Right cardiac atrium (tissue), 5 donors: ENCODE results near the gene PIP5KL1. TPM values are rescaled to one million over a fixed set of nuclear protein-coding genes. Genes with fewer than 3 reads are reported as not detected.

ENCODE experiments used
- ATAC-seq, 2 donors: fragments of 200-7000 bp; cut with Tn5 transposase; one replicate each; pipeline versions ENCODE4 v1.8.0 to v1.9.1; 2020; ENCODE audit warnings: moderate library complexity in 2 of 2, mild to moderate bottlenecking in 1 of 2
- DNase-seq, 3 donors: peaks; one replicate each; pipeline ENCODE4 v3.0.0-alpha.2; 2020
- H3K27ac ChIP-seq: one replicate; pipeline ENCODE4 v1.5.1; 2013; ENCODE audit warnings: mild to moderate bottlenecking, low read length, control low read depth, moderate library complexity
- H3K27me3 ChIP-seq: one replicate; pipeline ENCODE4 v1.6.1; 2013; ENCODE audit not compliant: control insufficient read depth, insufficient read depth
- H3K4me1 ChIP-seq: one replicate; pipeline ENCODE4 v1.6.1; 2013; ENCODE audit warnings: low read length; ENCODE audit not compliant: control insufficient read depth, insufficient read depth
- H3K4me3 ChIP-seq: one replicate; pipeline ENCODE4 v1.5.1; 2013; ENCODE audit warnings: low read length, control low read depth
- H3K9me3 ChIP-seq: one replicate; pipeline ENCODE4 v1.6.1; 2013; ENCODE audit warnings: low read length; ENCODE audit not compliant: control insufficient read depth
- WGBS: extraction: QIAGEN DNeasy Blood & Tissue Kit; methylation state at CpG from one replicate; pipeline ENCODE4 v1.1.7; 2013; 5-methylcytosine and 5-hydroxymethylcytosine counted together
- intact Hi-C, 4 donors: fragments of 100-400 bp; cut with DNase I; formaldehyde crosslinking; loops; one replicate each; pipeline versions ENCODE4 v1.11.0 to v1.14.0; 2022 to 2023
- long read RNA-seq, 4 donors: library from polyadenylated mRNA; unstranded; transcript quantifications; one replicate each; pipeline ENCODE4 v2.0.0, GENCODE V29; 2020 to 2021
- polyA plus RNA-seq: library from polyadenylated mRNA; stranded (reverse); fragments of 200-250 nt; gene quantifications from one replicate; pipeline ENCODE4 v1.2.3, GENCODE V29; 2013
- total RNA-seq, 4 donors: library from RNA; stranded (reverse); fragmentation: NEBNext Ultra II Directional; extraction: Animal tissue kit (Norgen Biotek cat#: 25700); gene quantifications; one replicate each; pipeline ENCODE4 v1.2.1, GENCODE V29; 2021
- donor health status: healthy with polysubstance abuse.
- donor health status: DM: no; HTN: yes; CAD: no.
- donor health status: DM: no; HTN: no; CAD: no.
- donor health status: DM: no; HTN: yes; CAD: no; lungs with severe emphysema.
- donor health status: DM: yes; HTN: yes; CAD: no.

The PIP5KL1 gene
- 1 to 10 TPM in 1 of 4 donors, under 1 TPM in 1, not detected in 2; 0.29 to 1.3 TPM for total RNA-seq
- 0.29 TPM for polyA plus RNA-seq
- long read RNA-seq, donor 1, partial matches to known transcripts = 0 of 2 reads
- long read RNA-seq, donor 1, other reads (novel, unspliced or antisense) = 2 of 2 reads
- long read RNA-seq, donor 2 = 0 reads
- long read RNA-seq, donor 3, partial matches to known transcripts = 0 of 1 reads
- long read RNA-seq, donor 3, other reads (novel, unspliced or antisense) = 1 of 1 reads
- long read RNA-seq, donor 4 = 0 reads

DNA sequence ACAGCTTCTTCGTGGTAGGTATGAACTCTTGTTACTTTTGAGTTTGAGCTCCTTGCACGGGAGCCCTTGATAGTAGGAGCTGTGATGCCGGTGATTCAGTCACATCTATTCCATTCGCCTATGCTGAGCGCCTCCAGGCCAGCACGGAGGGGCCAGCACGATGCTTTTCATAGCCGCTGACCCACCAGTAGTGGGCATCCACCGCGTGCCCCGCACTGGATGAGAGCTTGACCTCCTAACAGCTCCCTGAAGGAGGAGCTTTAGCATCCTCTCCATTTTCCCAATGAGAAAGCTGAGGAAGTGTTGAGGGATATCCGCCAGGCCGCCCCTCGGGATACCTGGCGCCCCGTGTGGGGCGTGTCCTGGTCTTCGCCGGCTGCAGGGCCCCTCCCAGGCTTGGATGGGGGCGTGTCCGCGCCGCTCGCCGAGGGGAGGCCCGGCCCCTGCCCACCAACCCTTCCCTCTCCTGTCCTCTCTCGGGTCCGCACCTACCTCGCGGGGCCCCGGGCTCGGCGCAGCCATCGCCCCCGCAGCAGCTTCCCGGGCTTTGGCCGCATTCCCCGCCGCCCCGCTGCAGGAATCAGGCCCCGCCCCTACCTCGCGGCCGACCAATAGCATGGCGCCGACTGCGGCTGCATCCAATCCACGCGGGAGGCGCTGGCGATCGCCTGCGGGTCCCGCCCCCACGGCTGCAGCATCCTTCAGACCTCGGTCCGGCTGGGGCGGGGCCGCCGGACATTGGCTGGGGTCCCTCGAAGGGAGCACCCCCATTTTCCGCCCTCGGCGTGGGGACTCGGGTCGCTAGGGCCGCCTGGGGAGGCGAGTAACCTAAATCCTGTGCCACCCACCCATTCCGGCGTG is at the start of gene PIP5KL1:
TSS of gene PIP5KL1 (minus strand) at position 547 of the 861 bp plus-strand sequence. CDS start at position 522, 25 bp downstream.
- intact Hi-C loops = no loop called here
- H3K4me1 ChIP-seq = peaks cover 6% of the 10 kb centered on the region
- no peaks in the 10 kb centered on the region for H3K27me3 ChIP-seq
- H3K4me3 ChIP-seq = peak within 1 kb of the TSS; percentile 52
- no peaks in the 10 kb centered on the region for H3K9me3 ChIP-seq
- DNase-seq = peak; percentile 90 to 96 (median 93)
- ATAC-seq = peak; percentile 87 to 90
- 1% methylated on average over 70 of the region's 70 CpGs for WGBS
- no peak within 1 kb of the TSS for H3K27ac ChIP-seq

- Histone ChIP-seq H3K9me3 (no peaks in the 10 kb centered on the region), H3K27me3 (no peaks in the 10 kb centered on the region), H3K4me3 (peak overlapping the region; percentile 92), H3K27ac (peak overlapping the region; percentile 68), H3K4me1 (peaks cover 21% of the 10 kb centered on the region)
- under 1% methylated on average over 61 of the region's 61 CpGs for WGBS
- DNase-seq = peak; percentile 35 to 80 (median 77)
- peak in 1 of 2 donors; percentile 8 for ATAC-seq
- intact Hi-C loops = loop anchor here in 2 of 4 donors (5.0 to 10.0 kb wide), 2 partner anchors 38 to 55 kb away; no protein-coding TSS in a partner anchor
Measured at GRCh38 chr9:127980060-127980705, 49.6 kb upstream of the PIP5KL1 start.

- DNase-seq (peak; percentile 64 to 86 (median 86)), ATAC-seq (peak; percentile 13 to 18)
- Histone ChIP-seq H3K27me3 (no peaks in the 10 kb centered on the region), H3K4me1 (peaks cover 28% of the 10 kb centered on the region), H3K9me3 (no peaks in the 10 kb centered on the region), H3K27ac (peak overlapping the region; percentile 68), H3K4me3 (peak overlapping the region; percentile 92)
- intact Hi-C loops = loop anchor here in 2 of 4 donors (5.0 to 10.0 kb wide), 2 partner anchors 37 to 55 kb away; no protein-coding TSS in a partner anchor
- 6% methylated on average over 24 of the region's 24 CpGs for WGBS
Measured at GRCh38 chr9:127979333-127980059, 48.9 kb upstream of the PIP5KL1 start.

DNA sequence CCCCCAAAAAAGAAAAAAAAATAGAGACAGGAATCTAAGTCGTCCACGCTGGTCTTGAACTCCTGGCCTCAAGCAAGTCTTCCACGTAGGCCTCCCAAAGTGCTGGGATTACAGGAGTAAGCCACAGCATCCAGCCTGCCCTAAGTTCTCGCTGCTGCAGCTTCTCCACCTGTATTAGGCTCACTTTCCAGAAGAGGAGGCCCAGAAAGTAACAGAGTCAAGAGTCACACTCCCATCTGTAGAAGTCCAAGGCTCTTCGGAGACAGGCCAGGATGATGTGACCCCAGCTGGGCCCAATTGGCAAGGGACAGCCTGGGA is 48.4 kb upstream of the PIP5KL1 start:
- ATAC-seq = no peak
- WGBS = 48% methylated on average over 5 of the region's 5 CpGs

DNA sequence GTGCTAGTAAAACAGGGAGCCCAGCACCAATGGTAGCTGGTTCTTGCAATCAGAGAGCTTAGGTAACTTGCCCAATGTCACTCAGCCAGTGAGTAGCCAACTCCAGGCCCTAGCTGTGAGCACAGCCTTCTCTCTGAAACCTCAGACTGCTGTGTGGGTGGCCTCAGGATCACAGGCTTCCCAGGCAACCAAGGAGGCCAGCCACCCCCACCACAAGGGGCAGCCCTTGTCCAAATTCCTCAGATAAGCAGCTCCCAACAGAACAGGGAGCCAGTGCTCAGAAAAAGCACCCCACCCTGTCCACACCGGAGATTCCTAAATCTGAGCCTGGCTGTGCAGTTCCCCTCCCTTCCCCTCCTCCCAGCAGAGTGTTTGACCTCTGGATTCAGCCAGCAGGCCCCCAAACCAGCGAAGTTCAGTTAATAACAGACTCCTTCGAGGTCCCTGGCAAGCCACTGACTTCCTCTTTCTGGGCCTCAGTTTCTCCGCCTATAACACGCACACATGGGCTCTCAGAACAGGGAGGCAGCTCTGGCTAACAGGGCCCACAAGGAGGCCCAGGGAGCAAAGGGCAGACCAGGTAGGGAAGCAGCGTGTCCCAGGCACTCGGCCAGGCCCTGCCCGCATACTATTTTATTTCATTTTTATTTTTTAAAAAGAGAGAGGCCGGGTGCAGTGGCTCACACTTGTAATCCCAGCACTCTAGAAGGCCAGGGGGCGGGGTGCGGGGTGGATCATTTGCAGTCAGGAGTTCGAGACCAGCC is 47.5 kb upstream of the PIP5KL1 start:
- Histone ChIP-seq H3K27ac (peak overlapping the region; percentile 51), H3K9me3 (no peaks in the 10 kb centered on the region), H3K4me1 (peaks cover 41% of the 10 kb centered on the region), H3K27me3 (no peaks in the 10 kb centered on the region), H3K4me3 (peak overlapping the region; percentile 92)
- intact Hi-C loops = no loop called here
- ATAC-seq = peak; percentile 59 to 69
- 45% methylated on average over 12 of the region's 12 CpGs for WGBS
- peak; percentile 84 to 92 (median 85) for DNase-seq

More for the DNA sequence above, 48.4 kb upstream of the PIP5KL1 start:
- Histone ChIP-seq H3K4me1 (peaks cover 33% of the 10 kb centered on the region), H3K27me3 (no peaks in the 10 kb centered on the region), H3K27ac (peak overlapping the region; percentile 68), H3K4me3 (peak overlapping the region; percentile 92), H3K9me3 (no peaks in the 10 kb centered on the region)
- no peak for DNase-seq
- intact Hi-C loops = no loop called here

GRCh38 chr9:127977009-127977883 is 46.7 kb upstream of the PIP5KL1 start:
- intact Hi-C loops = no loop called here
- H3K4me3 ChIP-seq = peak overlapping the region; percentile 26
- no peak for ATAC-seq
- H3K9me3 ChIP-seq = no peaks in the 10 kb centered on the region
- peak overlapping the region; percentile 55 for H3K27ac ChIP-seq
- whole genome bisulfite sequencing = 67% methylated on average over 7 of the region's 7 CpGs
- no peaks in the 10 kb centered on the region for H3K27me3 ChIP-seq
- peak in 1 of 3 donors; percentile 40 for DNase-seq
- H3K4me1 ChIP-seq = peaks cover 47% of the 10 kb centered on the region

- DNase-seq = no peak
- Histone ChIP-seq H3K27me3 (no peaks in the 10 kb centered on the region), H3K4me1 (peaks cover 50% of the 10 kb centered on the region), H3K9me3 (no peaks in the 10 kb centered on the region), H3K27ac (no peak overlapping the region), H3K4me3 (no peak overlapping the region)
- 82% methylated on average over 6 of the region's 6 CpGs for WGBS
- intact Hi-C loops = no loop called here
- no peak for ATAC-seq
Measured at GRCh38 chr9:127976498-127976897, 45.9 kb upstream of the PIP5KL1 start.

- Histone ChIP-seq H3K4me3 (no peak overlapping the region), H3K9me3 (no peaks in the 10 kb centered on the region), H3K27me3 (no peaks in the 10 kb centered on the region), H3K27ac (peak overlapping the region; percentile 10), H3K4me1 (peaks cover 53% of the 10 kb centered on the region)
- DNase-seq = peak in 1 of 3 donors; percentile 65
- WGBS = 61% methylated on average over 10 of the region's 10 CpGs
- no peak for ATAC-seq
- intact Hi-C loops = no loop called here
Measured at GRCh38 chr9:127975376-127976315, 45.1 kb upstream of the PIP5KL1 start.
